HepG2 (cell line): ENCODE results near the gene SSC5D.

Source experiments
- ATF3 ChIP-seq: sonication (generic); formaldehyde crosslinking; IDR thresholded peaks from 2 replicates; pipeline ENCODE4 v1.4.0; 2020; ENCODE audit warnings: missing genetic modification reagents
- EZH2 ChIP-seq: conservative IDR thresholded peaks from 2 replicates; pipeline ENCODE4 v1.6.1; 2012; ENCODE audit warnings: mild to moderate bottlenecking, low read depth, low read length, moderate library complexity
- KLF16 ChIP-seq, 2 experiments: sonication (generic) in 1 of 2; formaldehyde crosslinking in 1 of 2; IDR thresholded peaks; 2 replicates each; pipeline versions ENCODE4 v1.6.1 to v1.8.0; 2016 to 2023; ENCODE audit warnings: missing genetic modification reagents in 2 of 2, missing compliant biosample characterization in 1 of 2
- LCORL ChIP-seq, 2 experiments: fragments of 450-650 bp in 1 of 2; sonication (generic) in 1 of 2; formaldehyde crosslinking in 1 of 2; IDR thresholded peaks; 2 replicates each; pipeline versions ENCODE4 v1.5.0 to v1.6.1; 2017 to 2020; ENCODE audit warnings: antibody characterized with exemption in 1 of 2, missing genetic modification reagents in 1 of 2
- PAX8 ChIP-seq: sonication (generic); formaldehyde crosslinking; IDR thresholded peaks from 2 replicates; pipeline ENCODE4 v1.8.0; 2022; ENCODE audit warnings: mild to moderate bottlenecking, missing genetic modification reagents, borderline replicate concordance
- POLR2AphosphoS5 ChIP-seq: IDR thresholded peaks from 2 replicates; pipeline ENCODE4 v1.6.1; 2012; ENCODE audit warnings: low read depth, low read length
- ZHX1 ChIP-seq: sonication (generic); formaldehyde crosslinking; IDR thresholded peaks from 2 replicates; pipeline ENCODE4 v1.8.1; 2022; ENCODE audit warnings: low read depth, mild to moderate bottlenecking, missing genetic modification reagents
- ZNF704 ChIP-seq: sonication (generic); formaldehyde crosslinking; IDR thresholded peaks from 2 replicates; pipeline ENCODE4 v1.8.1; 2023; ENCODE audit warnings: mild to moderate bottlenecking, inconsistent platforms, moderate library complexity, missing genetic modification reagents, borderline replicate concordance
- TF ChIP-seq, protein P1 (sequence below): sonication (generic); formaldehyde crosslinking; conservative IDR thresholded peaks from 2 replicates; pipeline ENCODE4 v1.4.0; 2020; ENCODE audit warnings: missing genetic modification reagents
- TF ChIP-seq, protein P2 (sequence below): sonication (generic); formaldehyde crosslinking; IDR thresholded peaks from 2 replicates; pipeline ENCODE4 v1.4.0; 2020; ENCODE audit warnings: missing genetic modification reagents
- TF ChIP-seq, protein P3 (sequence below): sonication (generic); formaldehyde crosslinking; IDR thresholded peaks from 2 replicates; pipeline ENCODE4 v1.4.0; 2020; ENCODE audit warnings: missing genetic modification reagents
- TF ChIP-seq, protein P4 (sequence below): sonication (generic); formaldehyde crosslinking; IDR thresholded peaks from 2 replicates; pipeline ENCODE4 v1.4.0; 2020; ENCODE audit warnings: missing genetic modification reagents, borderline replicate concordance
- TF ChIP-seq, protein P5 (sequence below): sonication (generic); formaldehyde crosslinking; IDR thresholded peaks from 2 replicates; pipeline ENCODE4 v1.5.1; 2020; ENCODE audit warnings: missing genetic modification reagents, mild to moderate bottlenecking, borderline replicate concordance

DNA sequence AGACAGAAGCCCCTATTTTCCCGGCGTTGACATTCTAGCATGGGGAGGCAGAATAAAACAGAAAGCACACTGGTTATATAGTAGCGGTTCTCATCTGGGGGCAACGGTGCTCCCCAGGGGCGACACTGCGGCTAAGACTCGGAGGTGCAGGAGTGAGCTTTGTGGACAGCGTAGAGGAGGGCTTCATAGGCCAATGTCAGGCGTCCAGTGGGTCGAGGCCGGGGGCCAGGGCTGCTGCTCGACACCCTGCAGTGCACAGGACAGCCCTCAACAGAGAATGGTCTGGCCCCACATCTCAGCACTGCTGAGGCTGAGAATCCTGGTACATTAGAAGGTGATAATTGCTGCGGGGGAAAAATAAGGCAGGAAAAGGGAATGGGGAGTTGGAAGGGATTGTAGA, 10.3 kb upstream of the SSC5D start:
- TF ChIP-seq, protein P1, sequence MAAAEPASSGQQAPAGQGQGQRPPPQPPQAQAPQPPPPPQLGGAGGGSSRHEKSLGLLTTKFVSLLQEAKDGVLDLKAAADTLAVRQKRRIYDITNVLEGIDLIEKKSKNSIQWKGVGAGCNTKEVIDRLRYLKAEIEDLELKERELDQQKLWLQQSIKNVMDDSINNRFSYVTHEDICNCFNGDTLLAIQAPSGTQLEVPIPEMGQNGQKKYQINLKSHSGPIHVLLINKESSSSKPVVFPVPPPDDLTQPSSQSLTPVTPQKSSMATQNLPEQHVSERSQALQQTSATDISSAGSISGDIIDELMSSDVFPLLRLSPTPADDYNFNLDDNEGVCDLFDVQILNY (CRISPR knock-in tag), result no peak
- TF ChIP-seq PAX8 (CRISPR knock-in tag) (no peak), EZH2 (no peak), LCORL (IDR thresholded peaks at IDR 0.05) (no peak), LCORL (CRISPR knock-in tag; IDR thresholded peaks at IDR 0.05) (no peak), ATF3 (CRISPR knock-in tag) (no peak), POLR2AphosphoS5 (no peak), ZNF704 (CRISPR knock-in tag) (no peak), ZHX1 (CRISPR knock-in tag) (no peak), KLF16 (CRISPR knock-in tag; IDR thresholded peaks at IDR 0.05) (no peak)
- TF ChIP-seq, protein P2, sequence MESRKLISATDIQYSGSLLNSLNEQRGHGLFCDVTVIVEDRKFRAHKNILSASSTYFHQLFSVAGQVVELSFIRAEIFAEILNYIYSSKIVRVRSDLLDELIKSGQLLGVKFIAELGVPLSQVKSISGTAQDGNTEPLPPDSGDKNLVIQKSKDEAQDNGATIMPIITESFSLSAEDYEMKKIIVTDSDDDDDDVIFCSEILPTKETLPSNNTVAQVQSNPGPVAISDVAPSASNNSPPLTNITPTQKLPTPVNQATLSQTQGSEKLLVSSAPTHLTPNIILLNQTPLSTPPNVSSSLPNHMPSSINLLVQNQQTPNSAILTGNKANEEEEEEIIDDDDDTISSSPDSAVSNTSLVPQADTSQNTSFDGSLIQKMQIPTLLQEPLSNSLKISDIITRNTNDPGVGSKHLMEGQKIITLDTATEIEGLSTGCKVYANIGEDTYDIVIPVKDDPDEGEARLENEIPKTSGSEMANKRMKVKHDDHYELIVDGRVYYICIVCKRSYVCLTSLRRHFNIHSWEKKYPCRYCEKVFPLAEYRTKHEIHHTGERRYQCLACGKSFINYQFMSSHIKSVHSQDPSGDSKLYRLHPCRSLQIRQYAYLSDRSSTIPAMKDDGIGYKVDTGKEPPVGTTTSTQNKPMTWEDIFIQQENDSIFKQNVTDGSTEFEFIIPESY (CRISPR knock-in tag), result no peak
- TF ChIP-seq, protein P3, sequence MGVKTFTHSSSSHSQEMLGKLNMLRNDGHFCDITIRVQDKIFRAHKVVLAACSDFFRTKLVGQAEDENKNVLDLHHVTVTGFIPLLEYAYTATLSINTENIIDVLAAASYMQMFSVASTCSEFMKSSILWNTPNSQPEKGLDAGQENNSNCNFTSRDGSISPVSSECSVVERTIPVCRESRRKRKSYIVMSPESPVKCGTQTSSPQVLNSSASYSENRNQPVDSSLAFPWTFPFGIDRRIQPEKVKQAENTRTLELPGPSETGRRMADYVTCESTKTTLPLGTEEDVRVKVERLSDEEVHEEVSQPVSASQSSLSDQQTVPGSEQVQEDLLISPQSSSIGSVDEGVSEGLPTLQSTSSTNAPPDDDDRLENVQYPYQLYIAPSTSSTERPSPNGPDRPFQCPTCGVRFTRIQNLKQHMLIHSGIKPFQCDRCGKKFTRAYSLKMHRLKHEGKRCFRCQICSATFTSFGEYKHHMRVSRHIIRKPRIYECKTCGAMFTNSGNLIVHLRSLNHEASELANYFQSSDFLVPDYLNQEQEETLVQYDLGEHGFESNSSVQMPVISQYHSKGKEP (CRISPR knock-in tag), result no peak
- TF ChIP-seq, protein P4, sequence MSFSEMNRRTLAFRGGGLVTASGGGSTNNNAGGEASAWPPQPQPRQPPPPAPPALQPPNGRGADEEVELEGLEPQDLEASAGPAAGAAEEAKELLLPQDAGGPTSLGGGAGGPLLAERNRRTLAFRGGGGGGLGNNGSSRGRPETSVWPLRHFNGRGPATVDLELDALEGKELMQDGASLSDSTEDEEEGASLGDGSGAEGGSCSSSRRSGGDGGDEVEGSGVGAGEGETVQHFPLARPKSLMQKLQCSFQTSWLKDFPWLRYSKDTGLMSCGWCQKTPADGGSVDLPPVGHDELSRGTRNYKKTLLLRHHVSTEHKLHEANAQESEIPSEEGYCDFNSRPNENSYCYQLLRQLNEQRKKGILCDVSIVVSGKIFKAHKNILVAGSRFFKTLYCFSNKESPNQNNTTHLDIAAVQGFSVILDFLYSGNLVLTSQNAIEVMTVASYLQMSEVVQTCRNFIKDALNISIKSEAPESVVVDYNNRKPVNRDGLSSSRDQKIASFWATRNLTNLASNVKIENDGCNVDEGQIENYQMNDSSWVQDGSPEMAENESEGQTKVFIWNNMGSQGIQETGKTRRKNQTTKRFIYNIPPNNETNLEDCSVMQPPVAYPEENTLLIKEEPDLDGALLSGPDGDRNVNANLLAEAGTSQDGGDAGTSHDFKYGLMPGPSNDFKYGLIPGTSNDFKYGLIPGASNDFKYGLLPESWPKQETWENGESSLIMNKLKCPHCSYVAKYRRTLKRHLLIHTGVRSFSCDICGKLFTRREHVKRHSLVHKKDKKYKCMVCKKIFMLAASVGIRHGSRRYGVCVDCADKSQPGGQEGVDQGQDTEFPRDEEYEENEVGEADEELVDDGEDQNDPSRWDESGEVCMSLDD, result no peak
- TF ChIP-seq, protein P5, sequence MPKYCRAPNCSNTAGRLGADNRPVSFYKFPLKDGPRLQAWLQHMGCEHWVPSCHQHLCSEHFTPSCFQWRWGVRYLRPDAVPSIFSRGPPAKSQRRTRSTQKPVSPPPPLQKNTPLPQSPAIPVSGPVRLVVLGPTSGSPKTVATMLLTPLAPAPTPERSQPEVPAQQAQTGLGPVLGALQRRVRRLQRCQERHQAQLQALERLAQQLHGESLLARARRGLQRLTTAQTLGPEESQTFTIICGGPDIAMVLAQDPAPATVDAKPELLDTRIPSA, result no peak
